PC-9 (cell line): Measurements from ENCODE around the gene SESN1. TPM values are rescaled to one million over a fixed set of nuclear protein-coding genes. Genes with fewer than 3 reads are reported as not detected.

ENCODE experiments used
- BruUV-seq: library from RNA; stranded (reverse); fragments of 400-500 nt; replicated peaks from 2 replicates; lab custom pipeline; 2021; lab: Mats Ljungman, UMichigan
- CTCF ChIA-PET: fragments of 300-600 bp; sonication (Branson Sonifier 250); formaldehyde crosslinking; loops from one replicate; lab custom pipeline; 2022; ENCODE audit warnings: antibody characterized with exemption; lab: Charles Lee
- POLR2A ChIA-PET: fragments of 300-600 bp; sonication (Branson Sonifier 250); formaldehyde crosslinking; loops from one replicate; lab custom pipeline; 2022; ENCODE audit warnings: antibody characterized with exemption; ENCODE audit not compliant: unreplicated experiment; lab: Charles Lee
- DNase-seq, 2 experiments: peaks; one replicate each; pipeline versions ENCODE4 v3.0.0 to v3.0.0-alpha.2; 2015 to 2022; ENCODE audit warnings: mixed read lengths in 1 of 2
- H2AFZ ChIP-seq: fragments of 200-600 bp; sonication (generic); 2 replicates; pipeline ENCODE4 v1.8.1; 2017; ENCODE audit warnings: antibody characterized with exemption
- H3F3A ChIP-seq: fragments of 200-600 bp; sonication (generic); 2 replicates; pipeline ENCODE4 v1.8.1; 2017; ENCODE audit warnings: antibody characterized with exemption, mild to moderate bottlenecking, low read depth; ENCODE audit not compliant: insufficient read depth
- H3K27ac ChIP-seq: fragments of 200-600 bp; sonication (generic); 2 replicates; pipeline ENCODE4 v1.6.1; 2016; ENCODE audit warnings: mixed run types
- H3K27me3 ChIP-seq: fragments of 200-600 bp; sonication (generic); 2 replicates; pipeline ENCODE4 v1.6.1; 2016; ENCODE audit warnings: low read depth, mixed run types; ENCODE audit not compliant: insufficient read depth
- H3K36me3 ChIP-seq: fragments of 200-600 bp; sonication (generic); 2 replicates; pipeline ENCODE4 v1.6.1; 2016; ENCODE audit warnings: low read depth, mixed run types
- H3K4me1 ChIP-seq: fragments of 200-600 bp; sonication (generic); replicated peaks from 2 replicates; pipeline ENCODE4 v1.6.1; 2016; ENCODE audit warnings: mixed run types; ENCODE audit not compliant: insufficient read depth
- H3K4me2 ChIP-seq: fragments of 200-600 bp; sonication (generic); 2 replicates; pipeline ENCODE4 v1.6.1; 2017; ENCODE audit warnings: mixed run types
- H3K4me3 ChIP-seq: fragments of 200-600 bp; sonication (generic); 2 replicates; pipeline ENCODE4 v1.6.1; 2016; ENCODE audit warnings: mixed run types
- H3K79me2 ChIP-seq: fragments of 200-600 bp; sonication (generic); 2 replicates; pipeline ENCODE4 v1.6.1; 2017; ENCODE audit warnings: low read depth, mixed run types
- H3K9me2 ChIP-seq: fragments of 200-600 bp; sonication (generic); 2 replicates; pipeline ENCODE4 v1.8.1; 2017; ENCODE audit warnings: mild to moderate bottlenecking; ENCODE audit not compliant: insufficient read depth
- H3K9me3 ChIP-seq: fragments of 200-600 bp; sonication (generic); 2 replicates; pipeline ENCODE4 v1.8.1; 2016; ENCODE audit warnings: low read depth; ENCODE audit not compliant: insufficient read depth
- H4K20me1 ChIP-seq: fragments of 200-600 bp; sonication (generic); 2 replicates; pipeline ENCODE4 v1.8.1; 2017; ENCODE audit not compliant: insufficient read depth
- CTCF ChIP-seq: fragments of 200-600 bp; sonication (generic); conservative IDR thresholded peaks from 2 replicates; pipeline ENCODE4 v1.6.1; 2017; ENCODE audit warnings: mixed run types, antibody characterized with exemption, mild to moderate bottlenecking, moderate library complexity
- EZH2 ChIP-seq: fragments of 200-600 bp; sonication (generic); IDR thresholded peaks from 2 replicates; pipeline ENCODE4 v1.8.0; 2017; ENCODE audit warnings: antibody characterized with exemption, low read depth
- intact Hi-C: fragments of 100-400 bp; cut with micrococcal nuclease; formaldehyde crosslinking; loops from one replicate; pipeline ENCODE4 v1.10.0; 2022; ENCODE audit not compliant: unreplicated experiment
- total RNA-seq: library from RNA; stranded (reverse); gene quantifications from 2 replicates; pipeline ENCODE4 v1.2.3, GENCODE V29; 2021

SESN1 gene
- total RNA-seq, 1 experiment from 2014 or later = 6.5 TPM

GRCh38 chr6:108974201-108974600 lies 120.4 kb downstream of the SESN1 start:
- H4K20me1 ChIP-seq = no peaks in the 10 kb centered on the region
- H3K4me1 ChIP-seq = peaks cover 31% of the 10 kb centered on the region
- DNase-seq = no peak
- BruUV-seq = no TSS peak
- intact Hi-C loops = no loop called here
- TF ChIP-seq EZH2 (no peak), CTCF (no peak)
- POLR2A ChIA-PET = no interaction called here
- H3F3A ChIP-seq = peaks cover 20% of the 10 kb centered on the region; the same call in 1 of the 2 replicates
- H3K4me3 ChIP-seq = no peak overlapping the region
- H3K27ac ChIP-seq = no peak overlapping the region
- no peak overlapping the region for H2AFZ ChIP-seq
- no peaks in the 10 kb centered on the region for H3K27me3 ChIP-seq
- CTCF ChIA-PET = no interaction called here
- no peak overlapping the region for H3K4me2 ChIP-seq
- no peaks in the 10 kb centered on the region for H3K9me2 ChIP-seq
- 0 out of 2 replicates have a peak, but pooled peaks cover 5% of the 10 kb centered on the region for H3K36me3 ChIP-seq
- H3K9me3 ChIP-seq = peaks cover 6% of the 10 kb centered on the region; the same call in 1 of the 2 replicates
- H3K79me2 ChIP-seq = no peaks in the 10 kb centered on the region

GRCh38 chr6:108969776-108970175 lies 124.9 kb downstream of the SESN1 start:
- H4K20me1 ChIP-seq = no peaks in the 10 kb centered on the region
- no peak overlapping the region for H3K4me3 ChIP-seq
- H3K9me3 ChIP-seq = 0 out of 2 replicates have a peak, but pooled peaks cover 6% of the 10 kb centered on the region
- POLR2A ChIA-PET = interaction anchor here (0.7 kb wide), 1 partner anchor 230 kb away, joined by 3 read pairs; no protein-coding TSS in a partner anchor
- peak overlapping the region; percentile 66 for H3K27ac ChIP-seq
- no peaks in the 10 kb centered on the region for H3K27me3 ChIP-seq
- H3F3A ChIP-seq = peaks cover 30% of the 10 kb centered on the region; the same call in 1 of the 2 replicates
- H3K4me1 ChIP-seq = peaks cover 64% of the 10 kb centered on the region
- no peaks in the 10 kb centered on the region for H3K9me2 ChIP-seq
- CTCF ChIA-PET = no interaction called here
- DNase-seq = peak in 1 of 2 experiments; percentile 59
- H3K36me3 ChIP-seq = 0 out of 2 replicates have a peak, but pooled peaks cover 5% of the 10 kb centered on the region
- H3K4me2 ChIP-seq = peak overlapping the region; percentile 43
- no peaks in the 10 kb centered on the region for H3K79me2 ChIP-seq
- TF ChIP-seq EZH2 (no peak), CTCF (no peak)
- H2AFZ ChIP-seq = no peak overlapping the region
- no TSS peak for BruUV-seq
- intact Hi-C loops = loop anchor here (2.0 kb wide), 1 partner anchor 25 kb away; no protein-coding TSS in a partner anchor

GRCh38 chr6:108968325-108969316 lies 126.0 kb downstream of the SESN1 start:
- DNase-seq = no peak
- Histone ChIP-seq H3K79me2 (no peaks in the 10 kb centered on the region), H3K4me1 (peaks cover 64% of the 10 kb centered on the region), H3K9me2 (no peaks in the 10 kb centered on the region), H3K4me3 (no peak overlapping the region), H4K20me1 (no peaks in the 10 kb centered on the region), H3K27ac (no peak overlapping the region), H3K36me3 (0 out of 2 replicates have a peak, but pooled peaks cover 5% of the 10 kb centered on the region), H3K27me3 (no peaks in the 10 kb centered on the region), H3K4me2 (no peak overlapping the region), H3K9me3 (no peaks in the 10 kb centered on the region), H2AFZ (no peak overlapping the region), H3F3A (peaks cover 30% of the 10 kb centered on the region; the same call in 1 of the 2 replicates)
- intact Hi-C loops = no loop called here
- CTCF ChIA-PET = no interaction called here
- no peak for TF ChIP-seq CTCF
- no peak for TF ChIP-seq EZH2
- no TSS peak for BruUV-seq
- POLR2A ChIA-PET = no interaction called here
